ENCODE measurements around the gene PCDHGA1. TPM values are rescaled to one million over a fixed set of nuclear protein-coding genes. Genes with fewer than 3 reads are reported as not detected.

The PCDHGA1 gene
- polyA plus RNA-seq, 1 donor from 2014 or later = 0.19 TPM

DNA sequence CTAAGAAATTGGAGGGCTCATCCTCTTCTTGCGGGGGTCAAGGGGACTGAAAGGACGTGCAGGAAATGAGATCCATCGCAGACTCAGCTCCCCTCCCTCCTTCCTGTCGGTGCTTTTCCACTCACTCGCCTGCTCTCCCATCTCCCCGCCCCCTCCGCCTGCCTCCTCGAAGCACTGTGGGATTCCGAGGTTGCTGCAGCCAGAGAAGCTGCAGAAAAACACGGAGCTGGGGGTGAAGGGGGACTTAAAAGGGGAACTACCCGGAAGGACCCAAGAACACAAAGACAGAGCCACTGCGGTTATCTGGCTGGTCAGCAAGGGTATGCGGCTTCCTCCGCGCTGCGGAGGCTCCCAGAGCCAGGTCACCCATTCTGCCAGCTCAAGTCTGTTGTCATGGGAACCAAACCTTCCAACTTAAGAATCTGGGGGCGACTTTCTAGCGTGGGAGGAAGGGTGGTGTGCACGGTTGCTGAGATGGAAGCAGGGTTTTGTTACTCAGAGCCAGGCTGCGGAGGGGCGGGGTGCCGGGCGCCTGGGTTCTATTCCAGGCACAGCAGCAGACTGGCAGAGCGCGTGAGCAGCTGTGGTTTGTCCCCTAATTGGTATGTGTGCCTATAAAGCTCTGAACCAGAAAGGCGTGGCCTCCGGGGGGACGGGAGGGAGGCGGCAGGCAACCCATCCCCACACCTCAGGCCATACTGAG is 183.5 kb downstream of the PCDHGA1 start:
- no peaks in the 10 kb centered on the region for H3K9me2 ChIP-seq (ENCODE audit: insufficient read depth, low read length)
- peaks cover 3% of the 10 kb centered on the region for H3F3A ChIP-seq (ENCODE audit: insufficient read depth, low read length, poor library complexity, severe bottlenecking)
- H3K36me3 ChIP-seq (ENCODE audit: insufficient read depth, low read length) = peaks cover 10% of the 10 kb centered on the region
- peak overlapping the region; percentile 67 for H3K4me3 ChIP-seq (ENCODE audit: low read length)
- peak overlapping the region; percentile 90 for H3K27ac ChIP-seq (ENCODE audit: low read length)
- peak overlapping the region; percentile 67 for H3K4me2 ChIP-seq (ENCODE audit: low read length)
- H3K27me3 ChIP-seq (ENCODE audit: insufficient read depth, low read depth, low read length) = no peaks in the 10 kb centered on the region
- H3K9me3 ChIP-seq (ENCODE audit: low read length) = no peaks in the 10 kb centered on the region
- no peaks in the 10 kb centered on the region for H3K79me2 ChIP-seq (replicated peaks; ENCODE audit: insufficient read depth, low read length)
- H2AFZ ChIP-seq (ENCODE audit: low read depth, low read length) = peak overlapping the region; percentile 35
- H3K9ac ChIP-seq (ENCODE audit: low read length) = peak overlapping the region; percentile 77
- no peaks in the 10 kb centered on the region for H4K20me1 ChIP-seq (ENCODE audit: insufficient read depth)
- TF ChIP-seq MXI1 (conservative IDR thresholded peaks at IDR 0.05; ENCODE audit: poor library complexity, severe bottlenecking) = peak; percentile 61
- TF ChIP-seq EP300 (conservative IDR thresholded peaks at IDR 0.05; ENCODE audit: poor library complexity, severe bottlenecking) = peak; percentile 61
- TF ChIP-seq, protein P1, sequence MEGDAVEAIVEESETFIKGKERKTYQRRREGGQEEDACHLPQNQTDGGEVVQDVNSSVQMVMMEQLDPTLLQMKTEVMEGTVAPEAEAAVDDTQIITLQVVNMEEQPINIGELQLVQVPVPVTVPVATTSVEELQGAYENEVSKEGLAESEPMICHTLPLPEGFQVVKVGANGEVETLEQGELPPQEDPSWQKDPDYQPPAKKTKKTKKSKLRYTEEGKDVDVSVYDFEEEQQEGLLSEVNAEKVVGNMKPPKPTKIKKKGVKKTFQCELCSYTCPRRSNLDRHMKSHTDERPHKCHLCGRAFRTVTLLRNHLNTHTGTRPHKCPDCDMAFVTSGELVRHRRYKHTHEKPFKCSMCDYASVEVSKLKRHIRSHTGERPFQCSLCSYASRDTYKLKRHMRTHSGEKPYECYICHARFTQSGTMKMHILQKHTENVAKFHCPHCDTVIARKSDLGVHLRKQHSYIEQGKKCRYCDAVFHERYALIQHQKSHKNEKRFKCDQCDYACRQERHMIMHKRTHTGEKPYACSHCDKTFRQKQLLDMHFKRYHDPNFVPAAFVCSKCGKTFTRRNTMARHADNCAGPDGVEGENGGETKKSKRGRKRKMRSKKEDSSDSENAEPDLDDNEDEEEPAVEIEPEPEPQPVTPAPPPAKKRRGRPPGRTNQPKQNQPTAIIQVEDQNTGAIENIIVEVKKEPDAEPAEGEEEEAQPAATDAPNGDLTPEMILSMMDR (IDR thresholded peaks at IDR 0.05; ENCODE audit: poor library complexity, severe bottlenecking) = peak; percentile 9
- no peak for TF ChIP-seq EZH2 (IDR thresholded peaks at IDR 0.05; ENCODE audit: borderline replicate concordance, insufficient read depth, low read length, poor library complexity, severe bottlenecking)
- TF ChIP-seq RAD21 (conservative IDR thresholded peaks at IDR 0.05) = no peak
- TF ChIP-seq POLR2AphosphoS5 (IDR thresholded peaks at IDR 0.05) = peak; percentile 75
- peak; percentile 46 for TF ChIP-seq SMC3 (conservative IDR thresholded peaks at IDR 0.05; ENCODE audit: poor library complexity)

DNA sequence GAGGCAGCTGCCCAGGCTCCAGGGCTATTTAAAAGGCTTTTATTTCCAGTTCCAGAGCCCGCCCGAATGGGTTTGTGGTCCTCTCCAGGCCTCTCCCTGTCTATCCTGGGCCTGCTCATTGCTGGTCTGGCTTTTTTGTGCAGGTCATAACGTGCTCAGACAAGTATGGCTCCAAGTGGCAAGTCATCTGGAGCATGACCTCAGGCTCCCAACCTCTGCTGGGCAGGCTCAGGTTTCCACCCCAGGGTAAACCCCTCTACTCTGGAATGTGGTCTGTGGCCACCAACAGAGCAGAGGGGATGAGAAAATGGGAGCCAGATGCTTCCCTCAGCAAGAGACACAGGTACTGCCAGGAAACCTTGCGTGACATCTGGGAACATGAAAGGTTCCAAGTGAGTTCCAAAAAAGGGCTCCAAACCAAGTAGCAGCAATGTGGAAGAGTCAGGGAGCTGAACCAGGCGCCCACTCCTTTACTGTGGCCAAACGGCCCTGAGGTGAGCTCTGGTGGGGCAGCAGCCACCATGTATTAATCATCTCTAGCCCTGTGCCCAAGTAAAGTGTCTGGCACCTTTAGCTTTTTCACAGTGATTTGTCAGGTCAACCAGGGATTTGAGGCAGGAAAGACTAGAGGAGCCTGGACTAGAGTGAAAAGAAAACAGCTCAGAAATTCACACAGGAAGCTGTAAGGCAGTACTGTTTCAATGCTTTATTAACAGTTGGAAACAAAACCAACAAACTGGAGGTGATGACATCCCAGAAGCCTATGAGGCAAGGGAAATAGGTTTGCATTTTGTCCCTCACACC is 184.2 kb downstream of the PCDHGA1 start:
- Histone ChIP-seq H3K9ac (ENCODE audit: low read length) (peak overlapping the region; percentile 77), H2AFZ (ENCODE audit: low read depth, low read length) (no peak overlapping the region), H4K20me1 (ENCODE audit: insufficient read depth) (no peaks in the 10 kb centered on the region), H3K79me2 (replicated peaks; ENCODE audit: insufficient read depth, low read length) (no peaks in the 10 kb centered on the region), H3K4me3 (ENCODE audit: low read length) (peak overlapping the region; percentile 67), H3K9me2 (ENCODE audit: insufficient read depth, low read length) (no peaks in the 10 kb centered on the region), H3F3A (ENCODE audit: insufficient read depth, low read length, poor library complexity, severe bottlenecking) (peaks cover 3% of the 10 kb centered on the region), H3K27ac (ENCODE audit: low read length) (peak overlapping the region; percentile 90), H3K9me3 (ENCODE audit: low read length) (no peaks in the 10 kb centered on the region), H3K36me3 (ENCODE audit: insufficient read depth, low read length) (peaks cover 10% of the 10 kb centered on the region), H3K4me2 (ENCODE audit: low read length) (peak overlapping the region; percentile 67), H3K27me3 (ENCODE audit: insufficient read depth, low read depth, low read length) (no peaks in the 10 kb centered on the region)
- TF ChIP-seq EZH2 (IDR thresholded peaks at IDR 0.05; ENCODE audit: borderline replicate concordance, insufficient read depth, low read length, poor library complexity, severe bottlenecking) (no peak), TAF1 (IDR thresholded peaks at IDR 0.05; ENCODE audit: low read depth) (no peak), MXI1 (conservative IDR thresholded peaks at IDR 0.05; ENCODE audit: poor library complexity, severe bottlenecking) (no peak), EP300 (conservative IDR thresholded peaks at IDR 0.05; ENCODE audit: poor library complexity, severe bottlenecking) (no peak), POLR2AphosphoS5 (IDR thresholded peaks at IDR 0.05) (no peak), SMC3 (conservative IDR thresholded peaks at IDR 0.05; ENCODE audit: poor library complexity) (no peak), RAD21 (conservative IDR thresholded peaks at IDR 0.05) (no peak)
- TF ChIP-seq, protein P1 (IDR thresholded peaks at IDR 0.05; ENCODE audit: poor library complexity, severe bottlenecking) = no peak
- TF ChIP-seq, protein P2, sequence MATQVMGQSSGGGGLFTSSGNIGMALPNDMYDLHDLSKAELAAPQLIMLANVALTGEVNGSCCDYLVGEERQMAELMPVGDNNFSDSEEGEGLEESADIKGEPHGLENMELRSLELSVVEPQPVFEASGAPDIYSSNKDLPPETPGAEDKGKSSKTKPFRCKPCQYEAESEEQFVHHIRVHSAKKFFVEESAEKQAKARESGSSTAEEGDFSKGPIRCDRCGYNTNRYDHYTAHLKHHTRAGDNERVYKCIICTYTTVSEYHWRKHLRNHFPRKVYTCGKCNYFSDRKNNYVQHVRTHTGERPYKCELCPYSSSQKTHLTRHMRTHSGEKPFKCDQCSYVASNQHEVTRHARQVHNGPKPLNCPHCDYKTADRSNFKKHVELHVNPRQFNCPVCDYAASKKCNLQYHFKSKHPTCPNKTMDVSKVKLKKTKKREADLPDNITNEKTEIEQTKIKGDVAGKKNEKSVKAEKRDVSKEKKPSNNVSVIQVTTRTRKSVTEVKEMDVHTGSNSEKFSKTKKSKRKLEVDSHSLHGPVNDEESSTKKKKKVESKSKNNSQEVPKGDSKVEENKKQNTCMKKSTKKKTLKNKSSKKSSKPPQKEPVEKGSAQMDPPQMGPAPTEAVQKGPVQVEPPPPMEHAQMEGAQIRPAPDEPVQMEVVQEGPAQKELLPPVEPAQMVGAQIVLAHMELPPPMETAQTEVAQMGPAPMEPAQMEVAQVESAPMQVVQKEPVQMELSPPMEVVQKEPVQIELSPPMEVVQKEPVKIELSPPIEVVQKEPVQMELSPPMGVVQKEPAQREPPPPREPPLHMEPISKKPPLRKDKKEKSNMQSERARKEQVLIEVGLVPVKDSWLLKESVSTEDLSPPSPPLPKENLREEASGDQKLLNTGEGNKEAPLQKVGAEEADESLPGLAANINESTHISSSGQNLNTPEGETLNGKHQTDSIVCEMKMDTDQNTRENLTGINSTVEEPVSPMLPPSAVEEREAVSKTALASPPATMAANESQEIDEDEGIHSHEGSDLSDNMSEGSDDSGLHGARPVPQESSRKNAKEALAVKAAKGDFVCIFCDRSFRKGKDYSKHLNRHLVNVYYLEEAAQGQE (IDR thresholded peaks at IDR 0.05; ENCODE audit: borderline replicate concordance) = no peak
